IPS-18a (cell line): ENCODE results near the gene AMBN.
"Not testable (repeated sequence)": the region's sequence is repeated elsewhere in the genome, so short reads cannot be mapped to it uniquely, and the experiment has no call there.

ENCODE experiments used
- H3K27ac ChIP-seq: one replicate; pipeline ENCODE4 v1.5.1; 2013; ENCODE audit warnings: low read length
- H3K27me3 ChIP-seq: one replicate; pipeline ENCODE4 v1.6.1; 2013; ENCODE audit warnings: mild to moderate bottlenecking, low read length; ENCODE audit not compliant: control insufficient read depth, insufficient read depth
- H3K36me3 ChIP-seq: one replicate; pipeline ENCODE4 v1.6.1; 2013; ENCODE audit warnings: low read depth, low read length; ENCODE audit not compliant: control insufficient read depth
- H3K4me1 ChIP-seq: one replicate; pipeline ENCODE4 v1.6.1; 2013; ENCODE audit warnings: low read depth, low read length; ENCODE audit not compliant: control insufficient read depth
- H3K4me3 ChIP-seq: one replicate; pipeline ENCODE4 v1.5.1; 2013; ENCODE audit warnings: low read length
- H3K9ac ChIP-seq: one replicate; pipeline ENCODE4 v1.6.1; 2013; ENCODE audit warnings: mild to moderate bottlenecking, low read length, moderate library complexity
- H3K9me3 ChIP-seq: one replicate; pipeline ENCODE4 v1.6.1; 2013; ENCODE audit warnings: low read depth, low read length; ENCODE audit not compliant: control insufficient read depth

The AMBN gene

GRCh38 chr4:70634482-70634881 lies 42.4 kb downstream of the AMBN start:
- Histone ChIP-seq H3K36me3 (no peaks in the 10 kb centered on the region), H3K9ac (no peak overlapping the region), H3K4me3 (no peak overlapping the region), H3K27ac (no peak overlapping the region), H3K4me1 (no peaks in the 10 kb centered on the region), H3K9me3 (no peaks in the 10 kb centered on the region), H3K27me3 (no peaks in the 10 kb centered on the region)

- no peaks in the 10 kb centered on the region for H3K9me3 ChIP-seq
- H3K27me3 ChIP-seq = no peaks in the 10 kb centered on the region
- H3K36me3 ChIP-seq = no peaks in the 10 kb centered on the region
- H3K4me3 ChIP-seq = no peak overlapping the region
- H3K9ac ChIP-seq = no peak overlapping the region
- no peaks in the 10 kb centered on the region for H3K4me1 ChIP-seq
- no peak overlapping the region for H3K27ac ChIP-seq
Measured at GRCh38 chr4:70637239-70637913, 45.3 kb downstream of the AMBN start.

- Histone ChIP-seq H3K27me3 (no peaks in the 10 kb centered on the region), H3K9me3 (no peaks in the 10 kb centered on the region), H3K27ac (no peak overlapping the region), H3K4me3 (no peak overlapping the region), H3K36me3 (no peaks in the 10 kb centered on the region), H3K4me1 (no peaks in the 10 kb centered on the region), H3K9ac (no peak overlapping the region)
Measured at GRCh38 chr4:70640192-70640591, 48.1 kb downstream of the AMBN start.

- not testable (repeated sequence) for H3K36me3 ChIP-seq, H3K9ac ChIP-seq, H3K4me3 ChIP-seq, H3K4me1 ChIP-seq, H3K9me3 ChIP-seq, H3K27ac ChIP-seq, H3K27me3 ChIP-seq
Measured at GRCh38 chr4:70650741-70651140, 58.7 kb downstream of the AMBN start.

- no peaks in the 10 kb centered on the region for H3K27me3 ChIP-seq
- H3K27ac ChIP-seq = no peak overlapping the region
- H3K4me3 ChIP-seq = no peak overlapping the region
- H3K36me3 ChIP-seq = no peaks in the 10 kb centered on the region
- H3K4me1 ChIP-seq = no peaks in the 10 kb centered on the region
- no peak overlapping the region for H3K9ac ChIP-seq
- no peaks in the 10 kb centered on the region for H3K9me3 ChIP-seq
Measured at GRCh38 chr4:70651864-70652506, 59.9 kb downstream of the AMBN start.

GRCh38 chr4:70654605-70655011 lies 62.6 kb downstream of the AMBN start:
- Histone ChIP-seq H3K9me3 (no peaks in the 10 kb centered on the region), H3K36me3 (no peaks in the 10 kb centered on the region), H3K27me3 (no peaks in the 10 kb centered on the region), H3K4me3 (no peak overlapping the region), H3K9ac (no peak overlapping the region), H3K27ac (no peak overlapping the region), H3K4me1 (no peaks in the 10 kb centered on the region)
